CD8-positive, alpha-beta memory T cell (primary cell): ENCODE results near the gene FAS. TPM values are rescaled to one million over a fixed set of nuclear protein-coding genes. Genes with fewer than 3 reads are reported as not detected.

Experiments
- CTCF ChIA-PET: fragments of 350-600 bp; sonication (Branson Sonifier 250); formaldehyde crosslinking; loops from one replicate; lab custom pipeline; 2021; ENCODE audit warnings: antibody characterized with exemption; lab: Charles Lee
- POLR2A ChIA-PET: fragments of 350-600 bp; sonication (Branson Sonifier 250); formaldehyde crosslinking; loops from one replicate; lab custom pipeline; 2021; ENCODE audit warnings: antibody characterized with exemption; lab: Charles Lee
- DNase-seq, 5 donors: peaks; one replicate each; pipeline versions ENCODE4 v3.0.0 to v3.0.0-alpha.2; 2020 to 2022; ENCODE audit warnings: mixed read lengths in 1 of 5
- H3K27ac ChIP-seq: one replicate; pipeline ENCODE4 v1.7.0; 2013; ENCODE audit warnings: low read depth, mild to moderate bottlenecking, low read length, moderate library complexity
- H3K27me3 ChIP-seq: 2 replicates; pipeline ENCODE4 v1.7.0; 2013; ENCODE audit warnings: low read length, mild to moderate bottlenecking; ENCODE audit not compliant: insufficient read depth, poor library complexity, severe bottlenecking
- H3K36me3 ChIP-seq: 2 replicates; pipeline ENCODE4 v1.7.0; 2013; ENCODE audit warnings: mild to moderate bottlenecking, low read length, moderate library complexity; ENCODE audit not compliant: insufficient read depth
- H3K4me1 ChIP-seq: 2 replicates; pipeline ENCODE4 v1.7.0; 2013; ENCODE audit warnings: mild to moderate bottlenecking, low read length, moderate library complexity; ENCODE audit not compliant: insufficient read depth
- H3K4me3 ChIP-seq: 2 replicates; pipeline ENCODE4 v1.7.0; 2013; ENCODE audit warnings: mild to moderate bottlenecking, low read length
- H3K9me3 ChIP-seq: 2 replicates; pipeline ENCODE4 v1.7.0; 2013; ENCODE audit warnings: mild to moderate bottlenecking, low read length
- H3K27ac Mint-ChIP-seq, 8 donors: one replicate each; pipeline ENCODE4 v1.8.0; 2020 to 2021; ENCODE audit warnings: mixed read lengths in 8 of 8, mild to moderate bottlenecking in 6 of 8, inconsistent platforms in 3 of 8, moderate library complexity in 3 of 8
- H3K27me3 Mint-ChIP-seq, 2 donors: one replicate each; pipeline ENCODE4 v1.8.0; 2020 to 2021; ENCODE audit warnings: mixed read lengths in 2 of 2, mild to moderate bottlenecking in 1 of 2, moderate library complexity in 1 of 2
- H3K36me3 Mint-ChIP-seq, 3 donors: one replicate each; pipeline ENCODE4 v1.8.0; 2020 to 2021; ENCODE audit warnings: mixed read lengths in 3 of 3, inconsistent platforms in 1 of 3, mild to moderate bottlenecking in 1 of 3
- H3K4me1 Mint-ChIP-seq, 3 donors: one replicate each; pipeline ENCODE4 v1.8.0; 2020 to 2021; ENCODE audit warnings: mixed read lengths in 3 of 3, inconsistent platforms in 1 of 3, mild to moderate bottlenecking in 1 of 3
- H3K4me3 Mint-ChIP-seq, 7 donors: one replicate each; pipeline ENCODE4 v1.8.0; 2020 to 2021; ENCODE audit warnings: mixed read lengths in 7 of 7, mild to moderate bottlenecking in 6 of 7, moderate library complexity in 4 of 7, inconsistent platforms in 2 of 7
- H3K9me3 Mint-ChIP-seq, 5 donors: one replicate each; pipeline ENCODE4 v1.8.0; 2020 to 2022; ENCODE audit warnings: mixed read lengths in 5 of 5, mild to moderate bottlenecking in 3 of 5, moderate library complexity in 2 of 5, inconsistent platforms in 1 of 5
- polyA plus RNA-seq: library from polyadenylated mRNA; unstranded; fragments of 300-500 nt; fragmentation: Illumina TruSeq; gene quantifications from one replicate; pipeline ENCODE4 v1.2.3, GENCODE V29; 2021
- total RNA-seq, 2 experiments: library from RNA; stranded (reverse); gene quantifications; one replicate each; pipeline ENCODE4 v1.2.3, GENCODE V29; 2021

FAS gene
- total and polyA plus RNA-seq, 3 experiments from 2014 or later, result 41.6 to 78.5 (median 77.9) TPM

- POLR2A ChIA-PET, result interaction anchor here (0.9 to 1.8 kb wide), 2 partner anchors 8 to 17 kb away, joined by 3 to 6 read pairs; no protein-coding TSS in a partner anchor
- CTCF ChIA-PET, result interaction anchor here (4.0 to 4.8 kb wide), 2 partner anchors 37 to 59 kb away, joined by 16 to 40 read pairs; no protein-coding TSS in a partner anchor
- H3K4me1 ChIP-seq, result peaks cover 68% of the 10 kb centered on the region
Observed at GRCh38 chr10:88992921-88993524, 2.4 kb downstream of the FAS start.

DNA sequence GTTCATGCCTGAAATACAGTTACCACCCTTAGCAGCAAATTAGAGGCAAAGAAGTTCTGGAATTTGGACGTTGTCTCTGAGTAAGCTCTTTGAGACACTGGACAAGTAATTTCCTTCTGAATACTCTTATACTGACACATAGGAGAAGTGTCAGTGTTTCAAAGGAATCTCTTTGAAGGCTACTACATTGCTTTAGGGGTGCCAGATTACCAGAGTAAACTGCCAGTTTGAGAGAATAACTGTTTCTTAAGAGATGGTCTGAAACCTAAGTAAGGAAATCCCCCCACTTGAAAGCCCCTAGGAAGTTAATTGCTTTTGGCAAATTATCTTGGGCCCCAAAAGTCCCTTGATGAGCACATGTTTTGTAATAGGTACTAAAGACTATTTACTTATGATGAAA lies 3.4 kb downstream of the FAS start:
- Mint-ChIP-seq H3K4me3 (peak overlapping the region; percentile 64 to 93 (median 73)), H3K4me1 (peaks cover 74 to 89% (median 83%) of the 10 kb centered on the region in 3 donors), H3K27me3 (no peaks in the 10 kb centered on the region), H3K36me3 (peaks cover 0 to 26% (median under 1%) of the 10 kb centered on the region in 3 donors), H3K27ac (peak overlapping the region; percentile 69 to 97 (median 84)), H3K9me3 (no peaks in the 10 kb centered on the region)
- POLR2A ChIA-PET, result no interaction called here
- DNase-seq, result no peak
- Histone ChIP-seq H3K27ac (no peak overlapping the region), H3K4me3 (no peak overlapping the region), H3K27me3 (no peaks in the 10 kb centered on the region), H3K36me3 (no peaks in the 10 kb centered on the region), H3K9me3 (no peaks in the 10 kb centered on the region), H3K4me1 (peaks cover 63% of the 10 kb centered on the region)
- CTCF ChIA-PET, result interaction anchor here (1.5 to 4.8 kb wide), 4 partner anchors 13 to 60 kb away, joined by 4 to 40 read pairs (median 10); no protein-coding TSS in a partner anchor

More at GRCh38 chr10:88992921-88993524, 2.4 kb downstream of the FAS start:
- no peak for DNase-seq
- no peaks in the 10 kb centered on the region for H3K27me3 Mint-ChIP-seq
- H3K27ac ChIP-seq, result peak overlapping the region; percentile 5
- peaks cover 75 to 89% (median 85%) of the 10 kb centered on the region in 3 donors for H3K4me1 Mint-ChIP-seq
- peak overlapping the region; percentile 55 to 100 (median 93) for H3K4me3 Mint-ChIP-seq
- peak overlapping the region; percentile 74 to 97 (median 92) for H3K27ac Mint-ChIP-seq
- peaks cover 0 to 25% (median 0%) of the 10 kb centered on the region in 3 donors for H3K36me3 Mint-ChIP-seq
- H3K36me3 ChIP-seq, result no peaks in the 10 kb centered on the region
- H3K27me3 ChIP-seq, result no peaks in the 10 kb centered on the region
- peak overlapping the region; percentile 37 for H3K4me3 ChIP-seq
- H3K9me3 ChIP-seq, result no peaks in the 10 kb centered on the region
- peaks cover 0 to under 1% (median 0%) of the 10 kb centered on the region in 5 donors for H3K9me3 Mint-ChIP-seq

DNA sequence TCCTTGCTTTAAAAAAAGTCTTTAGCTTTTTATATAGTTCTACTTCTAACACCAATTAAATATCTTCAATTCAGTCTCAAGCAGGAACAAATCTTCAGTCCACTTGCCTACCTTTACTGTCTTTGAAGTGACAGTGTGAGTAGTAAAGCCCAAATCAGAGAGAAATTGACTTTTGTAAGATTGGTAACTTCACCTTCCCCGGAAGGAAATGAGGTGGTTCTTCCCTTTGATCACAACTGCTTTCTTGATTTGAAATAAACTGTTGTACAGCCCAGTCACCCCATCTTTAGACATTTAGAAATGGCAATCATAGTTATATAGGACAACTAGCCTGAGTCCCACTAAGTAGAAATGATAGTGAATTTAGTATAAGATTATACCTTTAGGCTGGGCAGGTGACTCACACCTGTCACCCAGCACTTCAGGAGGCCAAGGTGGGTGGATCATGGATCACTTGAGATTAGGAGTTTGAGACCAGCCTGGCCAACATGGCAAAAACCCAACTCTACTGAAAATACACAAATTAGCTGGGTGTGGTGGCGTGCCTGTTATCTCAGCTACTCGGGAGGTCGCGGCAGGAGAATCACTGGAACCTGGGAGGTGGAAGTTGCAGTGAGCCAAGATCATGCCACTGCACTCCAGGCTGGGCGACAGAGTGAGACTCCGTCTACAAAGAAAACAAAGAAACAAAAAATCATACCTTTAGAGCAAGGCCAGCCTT lies 4.7 kb downstream of the FAS start:
- H3K27ac ChIP-seq, result no peak overlapping the region
- peaks cover 72 to 89% (median 83%) of the 10 kb centered on the region in 3 donors for H3K4me1 Mint-ChIP-seq
- ChIA-PET POLR2A (no interaction called here), CTCF (interaction anchor here (1.2 to 1.5 kb wide), 4 partner anchors 12 to 62 kb away, joined by 3 to 4 read pairs (median 4); no protein-coding TSS in a partner anchor)
- peaks cover 51% of the 10 kb centered on the region for H3K4me1 ChIP-seq
- H3K4me3 Mint-ChIP-seq, result peak overlapping the region; percentile 37 to 88 (median 64)
- H3K4me3 ChIP-seq, result no peak overlapping the region
- no peaks in the 10 kb centered on the region for H3K27me3 Mint-ChIP-seq
- H3K27me3 ChIP-seq, result no peaks in the 10 kb centered on the region
- no peaks in the 10 kb centered on the region for H3K36me3 ChIP-seq
- peak overlapping the region; percentile 70 to 97 (median 88) for H3K27ac Mint-ChIP-seq
- H3K9me3 ChIP-seq, result no peaks in the 10 kb centered on the region
- DNase-seq, result peak in 1 of 5 donors; percentile 14
- H3K36me3 Mint-ChIP-seq, result peaks cover 0 to 25% (median 2%) of the 10 kb centered on the region in 3 donors
- no peaks in the 10 kb centered on the region for H3K9me3 Mint-ChIP-seq

DNA sequence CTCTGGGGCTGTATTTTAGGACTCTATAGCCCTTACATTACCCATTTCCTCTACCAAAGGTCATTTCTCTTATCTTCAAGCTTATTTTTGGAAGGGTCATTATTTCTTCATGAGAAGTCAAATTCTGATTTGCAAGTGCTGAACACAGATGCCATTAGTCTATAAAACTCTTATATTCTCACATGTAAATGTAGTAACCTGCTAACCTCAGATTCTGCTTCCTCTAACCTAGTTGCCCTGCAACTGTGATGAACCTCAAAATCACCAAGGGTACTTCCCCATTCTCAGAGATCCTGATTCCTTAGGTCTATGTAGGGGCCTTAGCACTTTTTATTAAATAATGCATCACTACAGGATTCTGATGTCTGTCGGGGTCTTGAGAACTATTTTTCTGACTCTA lies 6.3 kb downstream of the FAS start:
- Mint-ChIP-seq H3K4me3 (peak overlapping the region; percentile 40 to 76 (median 66)), H3K27me3 (no peaks in the 10 kb centered on the region), H3K27ac (peak overlapping the region; percentile 64 to 83 (median 73)), H3K4me1 (peaks cover 83 to 98% (median 94%) of the 10 kb centered on the region in 3 donors), H3K9me3 (no peaks in the 10 kb centered on the region), H3K36me3 (peaks cover 0 to 12% (median 2%) of the 10 kb centered on the region in 3 donors)
- Histone ChIP-seq H3K27ac (no peak overlapping the region), H3K4me3 (no peak overlapping the region), H3K4me1 (peaks cover 63% of the 10 kb centered on the region), H3K36me3 (no peaks in the 10 kb centered on the region), H3K9me3 (no peaks in the 10 kb centered on the region), H3K27me3 (no peaks in the 10 kb centered on the region)
- ChIA-PET POLR2A (no interaction called here), CTCF (interaction anchor here (0.7 to 1.4 kb wide), 4 partner anchors 14 to 64 kb away, joined by 3 to 4 read pairs (median 3); no protein-coding TSS in a partner anchor)
- DNase-seq, result peak in 1 of 5 donors; percentile 16

GRCh38 chr10:88999625-89000024 lies 9.0 kb downstream of the FAS start:
- Mint-ChIP-seq H3K4me3 (peak overlapping the region; percentile 81 to 94 (median 86)), H3K36me3 (peaks cover under 1 to 19% (median 5%) of the 10 kb centered on the region in 3 donors), H3K27me3 (no peaks in the 10 kb centered on the region), H3K9me3 (no peaks in the 10 kb centered on the region), H3K4me1 (peaks cover 79 to 95% (median 91%) of the 10 kb centered on the region in 3 donors), H3K27ac (peak overlapping the region; percentile 57 to 97 (median 94))
- H3K4me3 ChIP-seq, result no peak overlapping the region
- CTCF ChIA-PET, result no interaction called here
- H3K36me3 ChIP-seq, result peaks cover 5% of the 10 kb centered on the region
- peaks cover 64% of the 10 kb centered on the region for H3K4me1 ChIP-seq
- H3K27ac ChIP-seq, result peak overlapping the region; percentile 38
- POLR2A ChIA-PET, result interaction anchor here (0.6 kb wide), 1 partner anchor 62 kb away, joined by 3 read pairs; no protein-coding TSS in a partner anchor
- no peak for DNase-seq
- no peaks in the 10 kb centered on the region for H3K27me3 ChIP-seq
- H3K9me3 ChIP-seq, result no peaks in the 10 kb centered on the region

DNA sequence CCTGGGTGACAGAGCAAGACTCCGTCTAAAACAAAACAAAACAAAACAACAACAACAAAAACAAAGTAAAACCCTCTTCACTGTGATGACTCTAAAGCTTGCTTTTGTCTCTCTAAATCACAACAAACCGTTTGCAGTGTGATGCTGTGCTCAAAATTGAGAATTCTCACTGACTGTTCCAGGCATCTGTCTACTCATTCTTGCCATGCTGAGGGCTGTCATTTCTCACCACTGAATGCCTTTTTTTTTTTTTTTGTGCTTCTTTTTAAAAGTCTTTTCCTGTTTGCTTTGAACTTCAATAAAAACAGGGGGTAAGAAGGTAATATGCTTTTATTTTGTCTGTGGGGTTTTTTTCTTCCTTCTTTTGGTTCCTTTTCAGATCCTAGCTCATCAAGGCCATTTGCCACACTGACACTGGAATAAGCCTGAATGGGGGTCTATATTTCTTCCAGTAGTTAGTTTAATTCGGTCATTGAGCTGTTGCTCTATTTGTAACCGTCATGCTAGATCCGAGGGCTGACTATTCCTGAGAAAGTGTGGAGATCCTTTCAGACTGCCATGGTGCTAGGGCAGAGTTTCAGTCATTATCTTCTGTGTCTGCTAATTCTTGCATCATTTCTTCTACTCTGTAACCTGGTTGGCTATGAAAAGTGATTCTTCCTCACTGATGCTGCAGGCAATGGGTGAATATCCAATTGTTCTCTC lies 10.6 kb downstream of the FAS start:
- ChIA-PET POLR2A (interaction anchor here (0.6 to 1.4 kb wide), 4 partner anchors 9 to 391 kb away, joined by 4 to 13 read pairs (median 6); partner anchors contain the start of genes FAS and IFIT1), CTCF (interaction anchor here (1.0 to 2.1 kb wide), 8 partner anchors 10 to 216 kb away, joined by 3 to 16 read pairs (median 3); partner anchors contain the start of gene FAS)
- H3K36me3 ChIP-seq, result peaks cover 5% of the 10 kb centered on the region
- Mint-ChIP-seq H3K27ac (peak overlapping the region; percentile 57 to 97 (median 94)), H3K27me3 (no peaks in the 10 kb centered on the region), H3K9me3 (no peaks in the 10 kb centered on the region), H3K4me3 (peak overlapping the region; percentile 81 to 94 (median 86)), H3K4me1 (peaks cover 69 to 90% (median 85%) of the 10 kb centered on the region in 3 donors), H3K36me3 (peaks cover 4 to 27% (median 6%) of the 10 kb centered on the region in 3 donors)
- H3K9me3 ChIP-seq, result no peaks in the 10 kb centered on the region
- H3K27ac ChIP-seq, result peak overlapping the region; percentile 21
- peak in 2 of 5 donors; percentile 24 to 53 for DNase-seq
- H3K4me3 ChIP-seq, result peak overlapping the region; percentile 9
- peaks cover 51% of the 10 kb centered on the region for H3K4me1 ChIP-seq
- no peaks in the 10 kb centered on the region for H3K27me3 ChIP-seq

- peaks cover 46% of the 10 kb centered on the region for H3K4me1 ChIP-seq
- Mint-ChIP-seq H3K27ac (peak overlapping the region; percentile 57 to 97 (median 94)), H3K36me3 (peaks cover 4 to 29% (median 6%) of the 10 kb centered on the region in 3 donors), H3K4me1 (peaks cover 67 to 89% (median 84%) of the 10 kb centered on the region in 3 donors), H3K27me3 (no peaks in the 10 kb centered on the region), H3K9me3 (no peaks in the 10 kb centered on the region), H3K4me3 (peak overlapping the region; percentile 81 to 94 (median 86))
- POLR2A ChIA-PET, result interaction anchor here (0.6 to 1.4 kb wide), 4 partner anchors 9 to 391 kb away, joined by 4 to 13 read pairs (median 6); partner anchors contain the start of genes FAS and IFIT1
- H3K9me3 ChIP-seq, result no peaks in the 10 kb centered on the region
- peak overlapping the region; percentile 9 for H3K4me3 ChIP-seq
- no peak for DNase-seq
- peaks cover 5% of the 10 kb centered on the region for H3K36me3 ChIP-seq
- H3K27ac ChIP-seq, result peak overlapping the region; percentile 21
- CTCF ChIA-PET, result interaction anchor here (1.0 to 2.1 kb wide), 5 partner anchors 10 to 216 kb away, joined by 3 to 16 read pairs (median 3); partner anchors contain the start of gene FAS
- no peaks in the 10 kb centered on the region for H3K27me3 ChIP-seq
Observed at GRCh38 chr10:89001729-89002072, 11.1 kb downstream of the FAS start.
